Sigmoid colon (tissue), 3 donors: ENCODE results near the gene ANK2.

ENCODE experiments used
- POLR2A ChIP-seq, 2 donors: fragments of 450-650 bp; IDR thresholded peaks; one replicate each; pipeline ENCODE4 v1.6.1; 2016; ENCODE audit warnings: antibody characterized with exemption in 2 of 2, mild to moderate bottlenecking in 2 of 2, moderate library complexity in 2 of 2
- TF ChIP-seq, protein P1 (sequence below), 4 experiments: fragments of 450-650 bp in 3 of 4; fragments of 200-600 bp in 1 of 4; IDR thresholded peaks; one replicate each; pipeline ENCODE4 v1.5.1; 2016 to 2019; ENCODE audit warnings: antibody characterized with exemption in 4 of 4, mild to moderate bottlenecking in 3 of 4, moderate library complexity in 2 of 4

DNA sequence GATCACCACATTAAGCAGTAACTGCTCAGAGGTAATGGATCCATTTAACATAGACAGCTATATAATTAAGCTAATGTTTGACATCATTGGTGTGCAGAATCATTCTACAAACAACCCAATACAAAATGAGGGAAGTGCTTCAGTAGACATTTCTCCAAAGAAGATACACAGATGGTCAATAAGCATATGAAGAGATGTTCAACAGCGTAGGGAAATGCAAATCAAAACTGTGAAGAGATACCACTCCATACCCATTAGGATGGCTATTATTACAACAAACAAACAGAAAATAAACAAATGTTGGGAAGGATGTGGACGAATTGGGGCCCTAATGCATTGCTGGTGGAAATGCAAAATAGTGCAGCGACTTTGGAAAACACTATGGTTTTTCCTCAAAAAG is 294.6 kb downstream of the ANK2 start:
- TF ChIP-seq POLR2A (IDR thresholded peaks at IDR 0.05) = no peak
- TF ChIP-seq, protein P1, sequence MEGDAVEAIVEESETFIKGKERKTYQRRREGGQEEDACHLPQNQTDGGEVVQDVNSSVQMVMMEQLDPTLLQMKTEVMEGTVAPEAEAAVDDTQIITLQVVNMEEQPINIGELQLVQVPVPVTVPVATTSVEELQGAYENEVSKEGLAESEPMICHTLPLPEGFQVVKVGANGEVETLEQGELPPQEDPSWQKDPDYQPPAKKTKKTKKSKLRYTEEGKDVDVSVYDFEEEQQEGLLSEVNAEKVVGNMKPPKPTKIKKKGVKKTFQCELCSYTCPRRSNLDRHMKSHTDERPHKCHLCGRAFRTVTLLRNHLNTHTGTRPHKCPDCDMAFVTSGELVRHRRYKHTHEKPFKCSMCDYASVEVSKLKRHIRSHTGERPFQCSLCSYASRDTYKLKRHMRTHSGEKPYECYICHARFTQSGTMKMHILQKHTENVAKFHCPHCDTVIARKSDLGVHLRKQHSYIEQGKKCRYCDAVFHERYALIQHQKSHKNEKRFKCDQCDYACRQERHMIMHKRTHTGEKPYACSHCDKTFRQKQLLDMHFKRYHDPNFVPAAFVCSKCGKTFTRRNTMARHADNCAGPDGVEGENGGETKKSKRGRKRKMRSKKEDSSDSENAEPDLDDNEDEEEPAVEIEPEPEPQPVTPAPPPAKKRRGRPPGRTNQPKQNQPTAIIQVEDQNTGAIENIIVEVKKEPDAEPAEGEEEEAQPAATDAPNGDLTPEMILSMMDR (IDR thresholded peaks at IDR 0.05) = no peak
